Nephron (organoid): ENCODE measurements around the gene CCN6.

Source experiments
- H3K27ac Mint-ChIP-seq, 3 experiments: 2 replicates each; pipeline ENCODE4 v1.8.0; 2020; ENCODE audit warnings: mixed read lengths in 3 of 3, mild to moderate bottlenecking in 2 of 3, moderate library complexity in 1 of 3
- H3K27me3 Mint-ChIP-seq: 2 replicates; pipeline ENCODE4 v1.8.0; 2021; ENCODE audit warnings: low read depth, mild to moderate bottlenecking, moderate library complexity, mixed read lengths
- H3K36me3 Mint-ChIP-seq: 2 replicates; pipeline ENCODE4 v1.8.0; 2020; ENCODE audit warnings: low read depth, mixed read lengths
- H3K4me1 Mint-ChIP-seq: 2 replicates; pipeline ENCODE4 v1.8.0; 2020; ENCODE audit warnings: mixed read lengths
- H3K4me3 Mint-ChIP-seq, 3 experiments: 2 replicates each; pipeline ENCODE4 v1.8.0; 2020; ENCODE audit warnings: mild to moderate bottlenecking in 3 of 3, mixed read lengths in 3 of 3, moderate library complexity in 2 of 3
- H3K9me3 Mint-ChIP-seq: 2 replicates; pipeline ENCODE4 v1.8.0; 2020; ENCODE audit warnings: mixed read lengths
- CTCF ChIP-seq, 3 experiments: fragments of 200-600 bp; sonication (generic); IDR thresholded peaks; one replicate each; pipeline ENCODE4 v1.5.0; 2021; ENCODE audit warnings: antibody characterized with exemption in 3 of 3; ENCODE audit not compliant: unreplicated experiment in 3 of 3

The CCN6 gene

DNA sequence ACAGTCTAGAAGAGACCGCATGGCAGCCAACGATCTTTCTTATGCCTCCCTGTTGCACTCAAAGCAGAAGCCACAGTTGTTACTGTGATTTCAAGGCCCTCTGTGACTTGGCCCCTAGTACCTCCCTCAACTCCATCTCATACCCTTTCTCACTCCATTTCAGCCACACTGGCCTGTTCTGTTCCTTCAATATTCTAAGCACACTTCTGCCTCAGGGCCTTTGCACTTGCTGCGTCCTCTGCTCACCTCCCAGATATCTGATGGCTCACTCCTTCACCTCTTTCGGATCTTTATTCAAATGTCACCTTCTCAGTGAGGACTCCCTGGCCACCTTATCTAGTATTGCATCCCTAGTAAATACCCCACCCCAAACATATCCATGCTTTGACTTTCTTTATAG lies 29.4 kb upstream of the CCN6 start:
- Mint-ChIP-seq H3K4me3 (no peak overlapping the region), H3K27ac (no peak overlapping the region), H3K36me3 (peaks cover 8% of the 10 kb centered on the region), H3K4me1 (peaks cover 35% of the 10 kb centered on the region), H3K9me3 (peaks cover 12% of the 10 kb centered on the region), H3K27me3 (no peaks in the 10 kb centered on the region)
- no peak for TF ChIP-seq CTCF (IDR thresholded peaks at IDR 0.05; ENCODE audit: unreplicated experiment in 3 of 3)

DNA sequence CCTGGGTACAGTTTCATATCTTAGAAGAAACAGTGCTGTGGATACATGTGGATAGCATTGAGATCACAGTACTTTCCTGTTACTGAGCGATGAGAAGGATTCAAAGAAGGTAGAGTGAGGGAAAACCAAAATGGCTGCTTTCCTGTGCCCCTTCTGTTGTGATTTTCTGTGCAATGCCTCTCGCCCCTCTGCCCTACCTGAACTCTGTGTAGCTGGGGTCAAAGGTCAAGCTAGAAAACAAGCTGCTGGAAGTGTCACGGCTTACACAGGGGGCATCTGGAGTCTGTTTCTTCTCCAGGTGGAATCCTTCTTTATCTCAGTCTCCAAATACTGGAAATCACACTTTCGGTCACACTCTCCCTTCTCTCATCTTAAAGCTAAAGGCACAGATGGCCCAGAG lies 27.0 kb upstream of the CCN6 start:
- Mint-ChIP-seq H3K27me3 (no peaks in the 10 kb centered on the region), H3K27ac (no peak overlapping the region), H3K4me1 (peaks cover 37% of the 10 kb centered on the region), H3K36me3 (peaks cover 8% of the 10 kb centered on the region), H3K4me3 (no peak overlapping the region), H3K9me3 (peaks cover 12% of the 10 kb centered on the region)
- no peak for TF ChIP-seq CTCF (IDR thresholded peaks at IDR 0.05; ENCODE audit: unreplicated experiment in 3 of 3)

- H3K4me3 Mint-ChIP-seq, result no peak overlapping the region
- H3K9me3 Mint-ChIP-seq, result peaks cover 12% of the 10 kb centered on the region
- H3K36me3 Mint-ChIP-seq, result peaks cover 8% of the 10 kb centered on the region
- peaks cover 42% of the 10 kb centered on the region for H3K4me1 Mint-ChIP-seq
- peaks cover 3% of the 10 kb centered on the region for H3K27me3 Mint-ChIP-seq
- TF ChIP-seq CTCF (IDR thresholded peaks at IDR 0.05; ENCODE audit: unreplicated experiment in 3 of 3), result no peak
- peak overlapping the region in 1 of 3 experiments; percentile 12 for H3K27ac Mint-ChIP-seq
Measured at GRCh38 chr6:112027942-112028674, 25.8 kb upstream of the CCN6 start.

- Mint-ChIP-seq H3K27me3 (peaks cover 3% of the 10 kb centered on the region), H3K36me3 (peaks cover 5% of the 10 kb centered on the region), H3K4me1 (peaks cover 42% of the 10 kb centered on the region), H3K4me3 (no peak overlapping the region), H3K9me3 (peaks cover 6% of the 10 kb centered on the region), H3K27ac (peak overlapping the region in 2 of 3 experiments; percentile 0 to 31)
- TF ChIP-seq CTCF (IDR thresholded peaks at IDR 0.05; ENCODE audit: unreplicated experiment in 3 of 3), result peak; percentile 52 to 67 (median 58)
Measured at GRCh38 chr6:112029045-112029822, 24.7 kb upstream of the CCN6 start.

DNA sequence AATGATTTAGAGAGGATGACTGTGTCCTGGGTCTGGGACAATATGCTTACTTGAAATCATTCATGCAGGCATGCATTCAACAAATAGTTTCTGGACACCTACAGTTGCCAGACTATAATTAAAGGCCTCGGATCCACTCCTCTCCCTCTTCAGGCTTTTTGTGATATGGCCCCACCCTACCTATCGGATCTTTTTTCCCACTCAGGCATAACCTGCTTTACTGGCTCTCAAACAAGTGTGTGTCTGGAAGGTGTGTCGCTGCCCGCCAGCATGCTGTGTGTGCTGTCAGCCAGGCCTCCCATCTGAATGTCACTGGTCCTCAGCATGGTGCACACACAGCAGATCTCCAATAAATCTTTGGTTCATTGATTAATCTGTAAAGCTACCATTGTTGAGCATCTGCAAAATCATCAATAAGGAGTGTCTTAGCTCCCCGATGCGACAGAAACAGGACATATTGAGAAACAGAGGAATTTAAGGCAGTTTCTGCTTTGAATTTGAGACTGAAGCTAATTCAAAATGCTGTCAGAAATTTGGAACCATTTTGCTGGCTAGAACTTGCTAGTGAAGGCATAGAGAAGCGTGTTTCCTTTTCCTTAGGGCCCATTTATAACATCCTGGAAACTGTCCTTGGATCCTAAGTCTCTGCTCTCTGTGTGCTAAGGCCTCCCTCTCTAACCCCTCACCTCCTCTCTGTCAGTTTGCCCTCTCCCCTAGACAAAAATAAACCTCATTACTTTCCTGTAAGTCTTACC lies 23.5 kb upstream of the CCN6 start:
- no peak overlapping the region for H3K4me3 Mint-ChIP-seq
- TF ChIP-seq CTCF (IDR thresholded peaks at IDR 0.05; ENCODE audit: unreplicated experiment in 3 of 3), result no peak
- H3K9me3 Mint-ChIP-seq, result no peaks in the 10 kb centered on the region
- H3K4me1 Mint-ChIP-seq, result peaks cover 42% of the 10 kb centered on the region
- peak overlapping the region in 2 of 3 experiments; percentile 1 to 22 for H3K27ac Mint-ChIP-seq
- H3K27me3 Mint-ChIP-seq, result peaks cover 3% of the 10 kb centered on the region
- no peaks in the 10 kb centered on the region for H3K36me3 Mint-ChIP-seq
